H1 (cell line): ENCODE results near the gene FCHO1. TPM values are rescaled to one million over a fixed set of nuclear protein-coding genes. Genes with fewer than 3 reads are reported as not detected.
A peak's percentile ranks its signal among the peaks of the same experiment; 100 is the strongest.

Experiments used
- BACH1 ChIP-seq: IDR thresholded peaks from 2 replicates; pipeline ENCODE4 v1.6.1; 2012; ENCODE audit warnings: low read length, improper control_type of control experiment
- HDAC2 ChIP-seq, 2 experiments: fragments of 300-600 bp in 1 of 2; sonication (generic) in 1 of 2; IDR thresholded peaks; 2 replicates each; pipeline ENCODE4 v1.6.1; 2011 to 2012; ENCODE audit warnings: low read depth in 2 of 2, low read length in 2 of 2, mild to moderate bottlenecking in 2 of 2, moderate library complexity in 2 of 2, borderline replicate concordance in 1 of 2, inconsistent platforms in 1 of 2
- MAX ChIP-seq: IDR thresholded peaks from 2 replicates; pipeline ENCODE4 v1.6.1; 2012; ENCODE audit warnings: inconsistent platforms
- POLR2AphosphoS5 ChIP-seq: IDR thresholded peaks from 2 replicates; pipeline ENCODE4 v1.6.1; 2011; ENCODE audit warnings: low read depth, low read length
- RNF2 ChIP-seq: fragments of 200-900, 300-1000 bp; sonication (generic); IDR thresholded peaks from 2 replicates; pipeline ENCODE4 v1.7.1; 2016; ENCODE audit warnings: borderline replicate concordance, low read depth, mild to moderate bottlenecking, antibody characterized with exemption, low read length; ENCODE audit not compliant: poor library complexity, severe bottlenecking; ENCODE audit errors: missing control alignments
- SIX5 ChIP-seq: IDR thresholded peaks from 2 replicates; pipeline ENCODE4 v1.6.1; 2011; ENCODE audit warnings: mild to moderate bottlenecking, low read depth, low read length
- SP1 ChIP-seq: IDR thresholded peaks from 2 replicates; pipeline ENCODE4 v1.6.1; 2011; ENCODE audit warnings: low read depth, low read length
- SUZ12 ChIP-seq: fragments of 200-600 bp; sonication (generic); IDR thresholded peaks from 2 replicates; pipeline ENCODE4 v1.6.1; 2012; ENCODE audit warnings: mild to moderate bottlenecking, inconsistent platforms, low read length, moderate library complexity, mixed read lengths
- TAF1 ChIP-seq: IDR thresholded peaks from 2 replicates; pipeline ENCODE4 v1.6.1; 2011; ENCODE audit warnings: mild to moderate bottlenecking, low read depth, low read length
- TBP ChIP-seq: IDR thresholded peaks from 2 replicates; pipeline ENCODE4 v1.6.1; 2011; ENCODE audit warnings: low read depth, low read length, improper control_type of control experiment
- TEAD4 ChIP-seq: IDR thresholded peaks from 2 replicates; pipeline ENCODE4 v1.6.1; 2012; ENCODE audit warnings: low read depth, low read length, inconsistent platforms, mixed read lengths
- ZNF274 ChIP-seq: IDR thresholded peaks from 2 replicates; pipeline ENCODE4 v1.7.0; 2012; ENCODE audit warnings: low read length, borderline replicate concordance; ENCODE audit errors: extremely low read depth
- polyA plus RNA-seq, 7 experiments: library from polyadenylated mRNA; depleted of rRNA in 3 of 7; stranded (reverse) in 5 of 7; unstranded in 2 of 7; fragments of >200 nt in 5 of 7; fragments of 200-250 nt in 2 of 7; gene quantifications; 1 replicate in 5 of 7; 2 replicates in 1 of 7; 4 replicates in 1 of 7; pipeline versions ENCODE4 v1.2.1 to v1.2.3, GENCODE V29; 2011 to 2013; ENCODE audit warnings: missing spikeins in 2 of 7, mixed read lengths in 2 of 7
- total RNA-seq: library from RNA; stranded (reverse); fragmentation: NEBNext Ultra II Directional; extraction: Animal tissue kit (Norgen Biotek cat#: 25700); gene quantifications from 2 replicates; pipeline ENCODE4 v1.2.1, GENCODE V29; 2021

FCHO1 gene
- total and polyA plus RNA-seq, 2 of the 8 experiments (the other 6 are each of a cell fraction or from before 2014, with no cell fraction given): 13.0 to 25.9 TPM

- no peak for TF ChIP-seq SUZ12
- TF ChIP-seq MAX: peak; percentile 35
- TF ChIP-seq TBP: 0 out of 2 replicates have a peak, but pooled peaks have one; percentile 7
- peak; percentile 42; the same call in 1 of the 2 replicates for TF ChIP-seq POLR2AphosphoS5
- no peak for TF ChIP-seq SIX5
- TF ChIP-seq BACH1: 0 out of 2 replicates have a peak, but pooled peaks have one; percentile 52
- TF ChIP-seq TEAD4: peak; percentile 47; the same call in 1 of the 2 replicates
- TF ChIP-seq ZNF274: no peak
- TF ChIP-seq RNF2: no peak
- no peak for TF ChIP-seq HDAC2 (IDR thresholded peaks at IDR 0.05; ENCODE audit: borderline replicate concordance in 1 of 2, low read depth in 2 of 2, low read length in 2 of 2)
- TF ChIP-seq SP1: peak; percentile 66; the same call in 1 of the 2 replicates
- peak; percentile 35; the same call in 1 of the 2 replicates for TF ChIP-seq TAF1
- TF ChIP-seq, all 59 proteins: peak for 12
Observed at GRCh38 chr19:17830567-17831418, 79.5 kb downstream of the FCHO1 start (continued).
